Left lung (tissue), 10 donors: ENCODE measurements around the gene PAK1. TPM values are rescaled to one million over a fixed set of nuclear protein-coding genes. Genes with fewer than 3 reads are reported as not detected.

Source experiments
- ATAC-seq: fragments of 200-7000 bp; cut with Tn5 transposase; one replicate; pipeline ENCODE4 v1.9.1; 2020; ENCODE audit warnings: moderate library complexity
- DNase-seq, 4 donors: peaks; one replicate each; pipeline ENCODE4 v3.0.0-alpha.2; 2013 to 2020
- H3K27ac ChIP-seq, 2 donors: fragments of 200-600 bp; sonication (generic) in 1 of 2; one replicate each; pipeline versions ENCODE4 v1.5.0 to v1.8.0; 2020 to 2021
- H3K27me3 ChIP-seq, 2 donors: fragments of 200-600 bp; sonication (generic) in 1 of 2; one replicate each; pipeline versions ENCODE4 v1.5.0 to v1.8.0; 2020 to 2021
- H3K36me3 ChIP-seq, 2 donors: fragments of 200-600 bp; sonication (generic) in 1 of 2; one replicate each; pipeline versions ENCODE4 v1.5.0 to v1.8.0; 2020 to 2021
- H3K4me1 ChIP-seq, 2 donors: fragments of 200-600 bp; one replicate each; pipeline ENCODE4 v1.8.0; 2021
- H3K4me3 ChIP-seq, 2 donors: fragments of 200-600 bp; sonication (generic) in 1 of 2; one replicate each; pipeline versions ENCODE4 v1.5.0 to v1.8.0; 2020 to 2021; ENCODE audit warnings: mild to moderate bottlenecking in 1 of 2
- H3K9me3 ChIP-seq, 2 donors: fragments of 200-600 bp; sonication (generic) in 1 of 2; one replicate each; pipeline versions ENCODE4 v1.5.0 to v1.8.0; 2020 to 2021
- CTCF ChIP-seq, 2 donors: fragments of 200-600 bp; sonication (generic) in 1 of 2; IDR thresholded peaks; one replicate each; pipeline versions ENCODE4 v1.5.0 to v1.8.0; 2021; ENCODE audit warnings: antibody characterized with exemption in 2 of 2
- intact Hi-C, 2 donors: fragments of 100-400 bp; cut with DNase I; formaldehyde crosslinking; loops; one replicate each; pipeline versions ENCODE4 v1.11.2 to v1.14.2; 2022
- polyA plus RNA-seq, 6 donors: library from polyadenylated mRNA; unstranded; fragments of 120-200 nt; gene quantifications; one replicate each; pipeline ENCODE4 v1.2.1, GENCODE V29; 2013; ENCODE audit not compliant: insufficient read length in 6 of 6
- total RNA-seq, 2 donors: library from RNA; stranded (reverse); fragmentation: NEBNext Ultra II Directional; extraction: Animal tissue kit (Norgen Biotek cat#: 25700); gene quantifications; one replicate each; pipeline ENCODE4 v1.2.1, GENCODE V29; 2021
- donor health status: DM: no; HTN: yes; CAD: no.
- donor health status: DM: no; HTN: no; CAD: no.

PAK1 gene
- total and polyA plus RNA-seq, 8 donors: 32.4 to 61.4 (median 51.4) TPM

GRCh38 chr11:77436506-77436905, 37.4 kb downstream of the PAK1 start:
- Histone ChIP-seq H3K27ac (no peak overlapping the region), H3K36me3 (no peaks in the 10 kb centered on the region), H3K4me3 (no peak overlapping the region), H3K9me3 (no peaks in the 10 kb centered on the region), H3K4me1 (no peaks in the 10 kb centered on the region), H3K27me3 (no peaks in the 10 kb centered on the region)
- no peak for TF ChIP-seq CTCF (IDR thresholded peaks at IDR 0.05)
- intact Hi-C loops: no loop called here
- DNase-seq (no peak), ATAC-seq (no peak)

- H3K36me3 ChIP-seq: no peaks in the 10 kb centered on the region
- H3K27ac ChIP-seq: no peak overlapping the region
- no peaks in the 10 kb centered on the region for H3K4me1 ChIP-seq
- H3K27me3 ChIP-seq: no peaks in the 10 kb centered on the region
- intact Hi-C loops: no loop called here
- no peaks in the 10 kb centered on the region for H3K9me3 ChIP-seq
- no peak for TF ChIP-seq CTCF (IDR thresholded peaks at IDR 0.05)
- no peak overlapping the region for H3K4me3 ChIP-seq
- ATAC-seq (no peak), DNase-seq (no peak)
These were observed 37.9 kb downstream of the PAK1 start for GRCh38 chr11:77435972-77436371.

GRCh38 chr11:77431813-77432212, 42.1 kb downstream of the PAK1 start:
- intact Hi-C loops: no loop called here
- Histone ChIP-seq H3K36me3 (no peaks in the 10 kb centered on the region), H3K9me3 (no peaks in the 10 kb centered on the region), H3K4me3 (no peak overlapping the region), H3K27ac (no peak overlapping the region), H3K27me3 (no peaks in the 10 kb centered on the region), H3K4me1 (no peaks in the 10 kb centered on the region)
- DNase-seq (no peak), ATAC-seq (no peak)
- no peak for TF ChIP-seq CTCF (IDR thresholded peaks at IDR 0.05)

- intact Hi-C loops: no loop called here
- ATAC-seq: no peak
- Histone ChIP-seq H3K9me3 (no peaks in the 10 kb centered on the region), H3K27me3 (no peaks in the 10 kb centered on the region), H3K27ac (no peak overlapping the region), H3K4me1 (no peaks in the 10 kb centered on the region), H3K36me3 (no peaks in the 10 kb centered on the region), H3K4me3 (no peak overlapping the region)
- DNase-seq: no peak
- TF ChIP-seq CTCF (IDR thresholded peaks at IDR 0.05): no peak
These were observed 45.3 kb downstream of the PAK1 start for GRCh38 chr11:77428598-77428997.

GRCh38 chr11:77425346-77425745, 48.5 kb downstream of the PAK1 start:
- H3K36me3 ChIP-seq: no peaks in the 10 kb centered on the region
- DNase-seq (no peak), ATAC-seq (no peak)
- intact Hi-C loops: no loop called here
- no peaks in the 10 kb centered on the region for H3K9me3 ChIP-seq
- no peak overlapping the region for H3K4me3 ChIP-seq
- no peak overlapping the region for H3K27ac ChIP-seq
- TF ChIP-seq CTCF (IDR thresholded peaks at IDR 0.05): no peak
- H3K4me1 ChIP-seq: no peaks in the 10 kb centered on the region
- H3K27me3 ChIP-seq: no peaks in the 10 kb centered on the region
